Heart left ventricle (tissue), 16 donors: ENCODE results near the gene THSD7B. TPM values are rescaled to one million over a fixed set of nuclear protein-coding genes. Genes with fewer than 3 reads are reported as not detected.
A peak's percentile ranks its signal among the peaks of the same experiment; 100 is the strongest.

Source experiments
- ATAC-seq, 4 donors: fragments of 200-7000 bp; cut with Tn5 transposase; one replicate each; pipeline ENCODE4 v1.9.1; 2020 to 2022; ENCODE audit warnings: moderate library complexity in 4 of 4, mild to moderate bottlenecking in 3 of 4, moderate number of reproducible peaks in 1 of 4
- DNase-seq, 5 donors: peaks; one replicate each; pipeline ENCODE4 v3.0.0-alpha.2; 2020
- H3K27ac ChIP-seq, 12 donors: fragments of 200-600 bp; sonication (generic) in 4 of 12; one replicate each; pipeline versions ENCODE4 v1.5.0 to v1.8.0; 2016 to 2022; ENCODE audit warnings: mild to moderate bottlenecking in 2 of 12
- H3K27me3 ChIP-seq, 9 donors: fragments of 200-600 bp; sonication (generic) in 2 of 9; one replicate each; pipeline versions ENCODE4 v1.5.1 to v1.8.0; 2016 to 2022; ENCODE audit warnings: mild to moderate bottlenecking in 3 of 9
- H3K36me3 ChIP-seq, 9 donors: fragments of 200-600 bp; sonication (generic) in 2 of 9; one replicate each; pipeline versions ENCODE4 v1.5.0 to v1.8.0; 2018 to 2022; ENCODE audit warnings: mild to moderate bottlenecking in 2 of 9
- H3K4me1 ChIP-seq, 12 donors: fragments of 200-600 bp; sonication (generic) in 4 of 12; one replicate each; pipeline versions ENCODE4 v1.5.0 to v1.8.0; 2016 to 2022; ENCODE audit warnings: mild to moderate bottlenecking in 3 of 12
- H3K4me3 ChIP-seq, 12 donors: fragments of 200-600 bp; sonication (generic) in 4 of 12; one replicate each; pipeline versions ENCODE4 v1.5.0 to v1.8.0; 2017 to 2022; ENCODE audit warnings: mild to moderate bottlenecking in 9 of 12, moderate library complexity in 4 of 12
- H3K9me3 ChIP-seq, 12 donors: fragments of 200-600 bp; sonication (generic) in 4 of 12; one replicate each; pipeline versions ENCODE4 v1.5.0 to v1.8.0; 2016 to 2022; ENCODE audit warnings: mild to moderate bottlenecking in 1 of 12
- CTCF ChIP-seq, 12 donors: fragments of 200-600 bp; sonication (generic) in 4 of 12; IDR thresholded peaks; one replicate each; pipeline versions ENCODE4 v1.5.0 to v1.8.0; 2018 to 2022; ENCODE audit warnings: antibody characterized with exemption in 12 of 12, mild to moderate bottlenecking in 5 of 12
- POLR2A ChIP-seq, 2 donors: fragments of 450-650 bp; IDR thresholded peaks; one replicate each; pipeline ENCODE4 v1.6.1; 2017; ENCODE audit warnings: antibody characterized with exemption in 2 of 2, mild to moderate bottlenecking in 2 of 2, moderate library complexity in 2 of 2
- WGBS, 4 donors: extraction: QIAGEN DNeasy Blood & Tissue Kit in 2 of 4; methylation state at CpG; one replicate each; pipeline versions ENCODE4 v1.1.5 to v1.1.7; 2013 to 2018; 5-methylcytosine and 5-hydroxymethylcytosine counted together
- intact Hi-C, 10 donors: fragments of 100-400 bp; cut with DNase I; formaldehyde crosslinking; loops; one replicate each; pipeline versions ENCODE4 v1.11.1 to v1.14.2; 2022
- polyA plus RNA-seq, 2 donors: library from polyadenylated mRNA; stranded (reverse); fragments of 200-250 nt; gene quantifications; one replicate each; pipeline ENCODE4 v1.2.3, GENCODE V29; 2013
- total RNA-seq, 9 donors: library from RNA; depleted of rRNA in 2 of 9; stranded (reverse); fragments of >200 nt in 2 of 9; fragmentation: NEBNext Ultra II Directional in 3 of 9; extraction: Animal tissue kit (Norgen Biotek cat#: 25700) in 3 of 9; gene quantifications; one replicate each; pipeline versions ENCODE4 v1.1.0 to v1.2.4, GENCODE V29; 2016 to 2023
- donor health status: ischemic (EF 13 %, LVEDD 7.1; RV severe dilation, severe dysfunction).
- donor health status: healthy with polysubstance abuse.
- donor health status: DM: no; HTN: yes; CAD: no.
- donor health status: DM: no; HTN: no; CAD: no.
- donor health status: ischemic (EF 25% LVEDD 6.9; RV normal size, moderate dysfunction).
- donor health status: ischemic (EF 25% LVEDD 5.7; RV mildly dilated, moderate dysfunction).
- donor health status: healthy.
- donor health status: DM: yes; HTN: yes; CAD: no.
- donor health status: ischemic (EF 35%, LVEDD 5.7; RV mildly dilated, moderate dysfunction).
- donor health status: nonischemic (EF 11% LVEDD 7.7; RV severe dilation, severe dysfunction).
- donor health status: DM: yes; HTN: yes; CAD: no.
- donor health status: PGD.
- donor health status: ischemic (EF 29% LVEDD 5.4; RV normal size, mild dysfunction).
- donor health status: nonischemic (EF 23%, LVEDD 6.1; RV moderate dilation, normal function).

THSD7B gene
- total and polyA plus RNA-seq, 11 donors: 0.04 to 0.43 (median 0.17) TPM

DNA sequence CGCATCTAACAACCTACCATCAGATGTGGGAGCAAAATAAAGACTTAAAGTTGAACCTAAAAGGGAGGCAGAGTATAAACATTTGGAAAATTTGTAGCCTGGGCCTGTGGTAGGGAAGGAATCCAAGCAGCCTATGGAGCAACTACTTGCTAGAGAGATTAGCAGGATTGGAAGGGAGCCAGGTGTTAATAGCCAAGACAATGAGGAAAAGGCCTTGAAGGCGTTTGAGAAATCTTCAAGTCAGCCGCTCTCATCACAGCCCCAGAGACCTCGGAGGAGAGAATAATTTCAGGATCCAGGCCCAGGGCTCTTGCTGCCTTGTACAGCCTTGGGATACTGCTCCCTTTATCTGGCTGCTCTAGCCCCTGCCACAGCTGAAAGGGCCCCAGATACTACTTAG is 219.7 kb downstream of the THSD7B start:
- H3K27me3 ChIP-seq: no peaks in the 10 kb centered on the region
- no peaks in the 10 kb centered on the region for H3K36me3 ChIP-seq
- TF ChIP-seq POLR2A (IDR thresholded peaks at IDR 0.05) (no peak), CTCF (IDR thresholded peaks at IDR 0.05) (no peak)
- H3K4me1 ChIP-seq: no peaks in the 10 kb centered on the region
- no peak overlapping the region for H3K27ac ChIP-seq
- no peak overlapping the region for H3K4me3 ChIP-seq
- WGBS, 4 donors: 48 to 78% (median 69%) methylated on average over 4 of the region's 4 CpGs
- no peaks in the 10 kb centered on the region for H3K9me3 ChIP-seq
- intact Hi-C loops: no loop called here
- DNase-seq (no peak), ATAC-seq (no peak)

- DNase-seq (no peak), ATAC-seq (no peak)
- TF ChIP-seq POLR2A (IDR thresholded peaks at IDR 0.05): no peak
- TF ChIP-seq CTCF (IDR thresholded peaks at IDR 0.05): peak in 1 of 12 donors; percentile 7
- Histone ChIP-seq H3K9me3 (no peaks in the 10 kb centered on the region), H3K4me3 (no peak overlapping the region), H3K27ac (no peak overlapping the region), H3K36me3 (no peaks in the 10 kb centered on the region), H3K4me1 (no peaks in the 10 kb centered on the region), H3K27me3 (no peaks in the 10 kb centered on the region)
- intact Hi-C loops: no loop called here
- WGBS, 4 donors: 42 to 46% (median 44%) methylated on average over 5 of the region's 5 CpGs
Observed at GRCh38 chr2:136986605-136987221, 221.4 kb downstream of the THSD7B start.

- 62 to 72% (median 66%) methylated on average over 4 of the region's 4 CpGs for WGBS, 4 donors
- ATAC-seq: no peak
- Histone ChIP-seq H3K27ac (no peak overlapping the region), H3K4me3 (no peak overlapping the region), H3K9me3 (no peaks in the 10 kb centered on the region), H3K27me3 (no peaks in the 10 kb centered on the region), H3K36me3 (no peaks in the 10 kb centered on the region), H3K4me1 (no peaks in the 10 kb centered on the region)
- intact Hi-C loops: no loop called here
- TF ChIP-seq CTCF (IDR thresholded peaks at IDR 0.05) (no peak), POLR2A (IDR thresholded peaks at IDR 0.05) (no peak)
- DNase-seq: no peak
Observed at GRCh38 chr2:136990316-136990715, 225.0 kb downstream of the THSD7B start.

DNA sequence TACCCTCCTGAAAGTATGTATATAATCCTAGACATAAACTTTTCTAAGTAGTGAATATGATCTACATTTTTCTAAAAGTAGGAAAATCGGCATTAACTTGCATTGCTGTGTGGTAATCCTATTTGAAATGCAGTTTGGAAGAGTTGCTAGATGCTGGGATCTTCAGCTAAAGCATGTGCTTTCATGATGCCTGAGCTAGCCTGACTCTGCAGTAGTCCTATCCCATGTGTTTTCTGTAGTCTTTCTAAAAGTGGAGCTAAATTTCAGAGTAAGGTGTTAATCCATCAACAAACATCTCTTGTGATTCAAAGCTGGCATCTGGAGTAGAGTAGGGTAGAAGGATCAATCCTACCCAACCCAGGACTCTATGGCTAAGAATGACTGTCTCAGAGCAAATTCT is 229.4 kb downstream of the THSD7B start:
- Histone ChIP-seq H3K27ac (no peak overlapping the region), H3K4me3 (no peak overlapping the region), H3K36me3 (no peaks in the 10 kb centered on the region), H3K9me3 (no peaks in the 10 kb centered on the region), H3K4me1 (no peaks in the 10 kb centered on the region), H3K27me3 (no peaks in the 10 kb centered on the region)
- TF ChIP-seq CTCF (IDR thresholded peaks at IDR 0.05) (no peak), POLR2A (IDR thresholded peaks at IDR 0.05) (no peak)
- intact Hi-C loops: no loop called here
- no peak for ATAC-seq
- no peak for DNase-seq
- 66 to 80% (median 74%) methylated on average over 1 of the region's 1 CpG for WGBS, 4 donors
